Measurements from ENCODE around the gene UNC45B.

DNA sequence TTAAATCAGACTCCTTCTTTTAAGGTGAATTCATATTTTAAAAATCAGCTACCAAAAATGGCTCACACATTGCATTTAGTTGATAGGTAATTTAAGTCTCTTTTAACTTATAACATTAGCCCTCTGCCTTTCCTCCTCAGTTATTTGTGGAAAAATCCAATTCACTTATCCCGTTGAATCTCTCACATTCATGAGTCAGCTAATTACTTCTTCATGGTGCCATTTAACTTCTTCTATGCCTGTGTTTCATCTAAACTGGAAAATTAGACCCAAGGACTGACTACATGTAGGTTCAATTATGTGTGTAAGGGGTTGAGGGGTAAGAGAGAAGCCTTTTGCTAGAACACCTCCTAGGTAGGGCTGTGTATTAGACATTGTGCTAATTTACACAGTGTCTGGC lies 76.8 kb downstream of the UNC45B start:
- TF ChIP-seq, protein P1, sequence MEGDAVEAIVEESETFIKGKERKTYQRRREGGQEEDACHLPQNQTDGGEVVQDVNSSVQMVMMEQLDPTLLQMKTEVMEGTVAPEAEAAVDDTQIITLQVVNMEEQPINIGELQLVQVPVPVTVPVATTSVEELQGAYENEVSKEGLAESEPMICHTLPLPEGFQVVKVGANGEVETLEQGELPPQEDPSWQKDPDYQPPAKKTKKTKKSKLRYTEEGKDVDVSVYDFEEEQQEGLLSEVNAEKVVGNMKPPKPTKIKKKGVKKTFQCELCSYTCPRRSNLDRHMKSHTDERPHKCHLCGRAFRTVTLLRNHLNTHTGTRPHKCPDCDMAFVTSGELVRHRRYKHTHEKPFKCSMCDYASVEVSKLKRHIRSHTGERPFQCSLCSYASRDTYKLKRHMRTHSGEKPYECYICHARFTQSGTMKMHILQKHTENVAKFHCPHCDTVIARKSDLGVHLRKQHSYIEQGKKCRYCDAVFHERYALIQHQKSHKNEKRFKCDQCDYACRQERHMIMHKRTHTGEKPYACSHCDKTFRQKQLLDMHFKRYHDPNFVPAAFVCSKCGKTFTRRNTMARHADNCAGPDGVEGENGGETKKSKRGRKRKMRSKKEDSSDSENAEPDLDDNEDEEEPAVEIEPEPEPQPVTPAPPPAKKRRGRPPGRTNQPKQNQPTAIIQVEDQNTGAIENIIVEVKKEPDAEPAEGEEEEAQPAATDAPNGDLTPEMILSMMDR (IDR thresholded peaks at IDR 0.05): no peak
- TF ChIP-seq POLR2A (IDR thresholded peaks at IDR 0.05): no peak
